HG02943 (cell line): Measurements from ENCODE around the gene PTH1R.

Experiments used
- ATAC-seq: cut with Tn5 transposase; IDR thresholded peaks from one replicate; pipeline ENCODE4 v1.9.1; 2021; ENCODE audit warnings: mild to moderate bottlenecking, low read depth, moderate library complexity; ENCODE audit not compliant: unreplicated experiment

Gene PTH1R

GRCh38 chr3:46849045-46849631, 28.4 kb upstream of the PTH1R start:
- ATAC-seq: no peak

DNA sequence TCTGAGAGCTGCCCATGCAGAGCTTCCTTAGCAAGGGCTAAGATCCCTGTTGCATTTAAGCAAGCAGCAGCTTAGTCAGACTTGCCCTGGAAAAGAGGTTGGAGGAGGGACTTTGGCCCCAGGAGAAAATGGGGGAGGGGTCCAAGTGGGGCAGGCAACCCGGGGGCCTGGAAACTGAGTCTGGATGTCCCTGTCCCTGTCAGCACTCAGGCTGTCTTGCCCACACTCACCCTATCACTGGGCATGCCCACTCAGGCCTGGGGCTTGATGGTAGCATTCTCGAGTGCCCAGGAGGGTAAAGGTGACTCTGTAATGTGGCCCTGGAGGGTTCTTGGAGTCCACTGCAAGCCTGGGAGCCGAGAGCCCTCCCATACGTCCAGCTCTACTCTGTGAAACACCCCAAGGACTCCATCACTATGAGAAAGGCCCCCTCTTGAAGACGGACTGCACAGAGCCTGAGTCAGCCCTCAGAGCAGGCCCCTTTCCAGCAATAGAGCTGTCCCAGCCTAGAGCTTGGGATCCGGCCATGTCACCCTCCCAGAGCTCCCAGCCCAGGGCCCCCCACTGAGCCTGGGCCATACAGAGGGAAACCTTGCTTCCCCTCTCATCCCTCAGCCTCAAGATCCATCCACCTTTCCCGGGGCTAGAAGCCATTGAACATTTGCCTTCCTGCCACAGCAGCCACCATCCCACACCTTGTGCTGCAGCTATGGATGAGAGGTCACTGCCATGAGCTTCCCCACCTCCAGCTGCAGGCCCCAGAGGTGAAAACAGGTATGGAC, 27.6 kb upstream of the PTH1R start:
- ATAC-seq: no peak

DNA sequence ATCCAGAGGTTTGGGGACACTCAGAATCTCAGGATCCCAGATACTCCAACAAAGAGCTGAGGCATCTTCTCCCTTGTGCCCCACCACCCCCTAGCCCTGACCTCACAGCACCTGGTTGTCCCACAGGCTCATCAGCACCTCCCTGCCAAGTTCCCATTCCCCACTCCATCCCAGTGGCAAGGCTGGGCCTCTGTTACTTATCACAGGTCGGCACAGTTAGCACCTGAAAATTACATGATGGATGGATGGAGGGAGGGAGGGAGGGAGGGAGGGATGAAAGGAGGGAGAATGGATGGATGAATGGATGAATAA, 27.1 kb upstream of the PTH1R start:
- no peak for ATAC-seq

GRCh38 chr3:46851364-46852333, 25.9 kb upstream of the PTH1R start:
- ATAC-seq: no peak

DNA sequence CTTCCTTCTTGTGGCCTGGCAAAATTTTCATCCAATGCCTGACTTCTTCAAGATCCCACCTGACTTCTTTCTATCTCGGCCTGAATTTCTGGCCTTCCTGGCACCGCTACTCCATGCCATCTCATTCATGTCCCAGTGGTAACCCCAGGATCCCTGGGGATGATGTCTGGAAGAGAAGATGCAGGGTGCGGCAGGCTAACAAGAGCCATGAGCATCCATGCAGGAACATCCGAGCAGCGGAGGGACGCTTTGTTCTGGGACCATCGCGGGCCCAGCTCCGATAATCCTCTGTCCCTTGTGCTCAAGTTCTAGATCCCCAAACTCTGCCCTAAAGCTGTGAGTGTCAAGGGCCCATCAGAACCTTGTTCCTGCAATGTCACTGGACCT, 25.2 kb upstream of the PTH1R start:
- no peak for ATAC-seq

GRCh38 chr3:46852839-46853355, 24.6 kb upstream of the PTH1R start:
- ATAC-seq: no peak

DNA sequence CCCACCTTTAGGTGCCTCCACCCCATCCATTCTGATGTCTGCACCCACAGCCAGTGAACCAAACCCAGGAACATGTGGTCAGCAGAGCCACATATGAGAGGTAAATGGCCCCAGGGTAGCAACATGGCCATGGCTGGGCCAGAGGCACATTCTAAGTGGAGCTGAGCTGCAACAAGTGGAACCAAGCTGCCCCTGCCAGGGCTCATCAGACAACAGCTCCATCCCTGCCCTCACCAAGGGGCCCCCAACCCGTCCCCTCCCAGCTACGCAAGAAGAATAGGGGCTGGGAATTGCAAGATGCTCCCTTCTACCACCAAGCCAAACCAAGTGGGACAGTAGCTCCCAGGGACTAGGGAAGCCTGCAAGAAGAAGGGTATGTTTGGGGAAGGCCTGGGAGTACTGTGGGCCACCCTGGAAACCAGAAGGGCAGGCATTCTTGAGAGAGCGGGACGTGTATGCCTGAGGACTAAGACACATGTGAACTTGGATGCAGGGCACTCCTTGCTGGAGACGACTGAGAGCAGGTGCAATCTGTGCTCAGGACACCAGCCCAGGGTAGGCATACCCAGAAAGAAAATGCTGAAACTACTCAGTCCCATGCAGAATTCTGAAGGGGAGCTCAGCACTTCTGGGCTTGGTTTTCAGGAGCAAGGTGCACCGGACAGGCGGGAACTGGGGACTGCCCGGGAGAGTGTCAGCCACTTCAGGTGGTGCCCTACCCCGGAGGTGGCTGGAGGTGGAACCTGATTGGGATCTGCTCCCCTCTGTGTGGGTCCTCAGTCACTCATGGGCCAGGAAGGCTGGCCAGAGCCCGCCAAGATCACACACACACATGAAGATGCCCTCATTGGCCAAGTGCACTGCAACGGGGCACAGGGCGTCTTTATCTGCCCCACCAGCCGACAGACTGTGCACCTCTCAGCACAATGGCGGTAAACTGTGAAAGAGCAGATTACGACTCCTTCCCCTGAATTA, 23.8 kb upstream of the PTH1R start:
- ATAC-seq: no peak

DNA sequence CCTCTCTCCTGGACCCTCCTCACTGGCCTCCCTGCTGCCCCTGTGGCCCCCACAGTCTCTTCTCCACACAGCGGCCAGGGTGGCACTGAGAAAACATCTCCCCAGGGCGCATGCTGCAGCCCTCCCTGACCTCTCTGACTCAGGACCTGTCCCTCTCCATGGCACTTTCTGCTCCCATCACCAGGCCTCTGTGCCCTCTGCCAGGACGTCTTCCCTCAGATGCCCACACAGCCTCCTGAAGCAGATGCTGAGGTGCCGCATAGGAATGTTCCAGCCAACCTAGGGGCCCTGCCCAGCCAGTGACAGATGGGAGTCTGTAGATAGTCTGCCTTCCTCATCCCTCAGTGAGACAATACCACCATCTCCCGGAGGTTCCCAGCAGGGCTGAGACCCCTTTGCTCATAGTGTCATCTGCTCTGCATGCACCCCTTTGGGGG, 22.9 kb upstream of the PTH1R start:
- ATAC-seq: no peak

DNA sequence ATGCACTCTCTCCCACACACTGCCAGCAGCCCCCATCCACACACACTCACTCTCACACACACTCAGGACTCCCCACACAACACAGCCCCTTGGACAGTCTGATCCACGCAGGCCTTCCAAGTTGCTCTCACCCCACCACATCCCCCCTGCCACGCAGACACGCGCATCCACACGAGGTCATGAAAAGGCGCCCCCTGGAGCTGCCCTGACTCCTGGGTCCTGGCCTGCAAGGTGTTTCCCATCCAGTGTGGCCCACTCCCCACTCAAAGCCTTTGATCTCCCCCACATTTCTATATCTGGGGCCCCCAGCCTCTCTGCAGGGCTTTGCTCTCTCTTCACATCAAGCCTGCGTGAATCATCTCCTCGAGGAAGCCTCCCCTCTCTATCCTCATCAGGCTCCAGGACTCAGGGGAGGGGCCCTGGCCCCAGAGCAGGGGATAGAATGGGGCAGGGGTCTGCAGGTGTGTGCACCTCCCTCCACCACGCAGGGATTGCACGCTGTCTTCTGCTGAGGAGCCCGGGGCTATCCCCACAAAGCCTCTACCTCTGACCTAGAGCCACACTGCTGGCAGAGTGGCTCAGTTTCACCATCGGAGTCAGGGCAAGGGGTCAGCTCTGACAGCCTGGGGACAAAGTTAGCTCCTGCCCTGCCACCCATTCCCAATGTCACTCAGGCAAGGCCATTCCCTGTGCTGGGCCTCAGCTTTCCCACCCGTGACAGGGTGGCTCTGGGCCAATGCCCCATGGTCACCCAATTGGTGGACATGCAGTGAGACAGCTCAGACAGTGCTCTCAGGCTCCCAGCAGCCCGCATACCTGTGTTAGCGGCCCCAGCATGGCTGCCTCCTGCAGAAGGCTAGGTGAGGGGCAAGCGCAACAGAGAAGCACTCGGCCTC, 20.7 kb upstream of the PTH1R start:
- ATAC-seq: no peak

GRCh38 chr3:46857485-46858341, 19.8 kb upstream of the PTH1R start:
- ATAC-seq: no peak

GRCh38 chr3:46858456-46858855, 19.1 kb upstream of the PTH1R start:
- no peak for ATAC-seq

GRCh38 chr3:46859001-46859710, 18.4 kb upstream of the PTH1R start:
- no peak for ATAC-seq

GRCh38 chr3:46860017-46860809, 17.3 kb upstream of the PTH1R start:
- ATAC-seq: no peak

DNA sequence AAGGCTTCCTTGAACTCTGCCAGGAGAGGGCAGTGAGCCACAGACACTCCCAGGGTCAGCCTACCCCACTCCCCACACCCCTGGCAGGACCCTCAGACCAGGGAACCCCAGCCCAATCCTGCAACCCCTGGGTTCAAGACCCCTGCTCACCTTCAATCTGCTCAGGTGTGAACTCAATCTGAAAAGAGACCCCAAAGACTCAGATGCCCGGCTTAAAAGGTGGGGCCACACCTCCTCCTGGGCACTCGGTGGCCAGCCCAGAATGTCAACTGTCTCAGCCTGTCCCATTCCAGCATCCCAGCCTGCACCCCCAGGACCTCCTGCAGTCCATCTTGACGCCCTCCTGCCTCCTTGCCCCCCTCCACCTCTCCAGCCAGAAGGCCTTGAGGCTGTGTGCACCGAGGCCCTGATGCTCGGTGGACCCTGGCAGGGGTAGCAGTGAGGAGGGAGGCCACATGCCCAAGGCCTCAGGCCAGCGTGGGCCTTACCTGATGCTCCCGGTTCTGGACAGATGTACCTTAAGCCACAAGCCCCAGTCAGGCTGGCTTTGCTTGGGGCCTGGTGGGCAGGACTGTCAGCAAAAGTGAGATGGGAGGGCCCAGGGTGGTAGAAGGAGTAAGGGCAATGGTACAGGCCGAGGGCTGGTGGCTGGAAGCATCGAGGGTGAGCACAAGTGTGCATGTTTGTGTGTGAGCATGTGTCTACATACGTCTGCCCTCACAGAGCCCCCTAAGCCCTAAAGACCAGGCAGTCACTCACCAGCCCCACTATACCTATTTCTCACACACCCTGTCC, 16.5 kb upstream of the PTH1R start:
- ATAC-seq: no peak

GRCh38 chr3:46861605-46862368, 15.7 kb upstream of the PTH1R start:
- ATAC-seq: no peak
